Measurements from ENCODE around the gene TCAIM. TPM values are rescaled to one million over a fixed set of nuclear protein-coding genes. Genes with fewer than 3 reads are reported as not detected.
"Not testable (repeated sequence)": the region's sequence is repeated elsewhere in the genome, so short reads cannot be mapped to it uniquely, and the experiment has no call there.

The TCAIM gene
- total RNA-seq, 4 donors from 2014 or later = 15.6 to 25.0 (median 22.6) TPM

DNA sequence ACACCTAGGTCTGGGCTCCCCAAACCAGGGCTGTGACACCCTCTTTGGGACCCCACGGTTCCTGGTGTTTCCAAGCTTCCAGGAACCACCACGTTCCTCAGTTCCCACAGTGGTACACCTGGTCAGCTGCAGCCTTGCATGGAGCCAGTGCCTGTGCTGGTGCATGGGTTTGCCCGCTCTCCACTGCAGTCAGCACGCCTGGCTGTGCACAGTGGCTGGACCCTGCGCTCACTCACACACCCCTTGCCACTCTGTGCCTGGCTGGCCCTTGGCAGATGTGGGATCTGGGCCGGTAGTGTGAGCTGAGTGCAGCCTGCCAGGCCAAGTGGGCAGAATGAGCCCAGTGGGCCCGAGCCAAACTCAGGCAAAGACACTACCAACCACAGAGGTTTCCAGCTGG lies 48.8 kb downstream of the TCAIM start:
- Histone ChIP-seq H3K9me3 (peaks cover 0 to 9% (median 7%) of the 10 kb centered on the region in 3 donors), H3K4me1 (no peaks in the 10 kb centered on the region), H3K27me3 (no peaks in the 10 kb centered on the region), H3K36me3 (peaks cover 0 to 10% (median 0%) of the 10 kb centered on the region in 3 donors), H3K27ac (no peak overlapping the region), H3K4me3 (no peak overlapping the region)
- no peak for DNase-seq
- TF ChIP-seq POLR2A (IDR thresholded peaks at IDR 0.05) = no peak
- TF ChIP-seq, protein P1, sequence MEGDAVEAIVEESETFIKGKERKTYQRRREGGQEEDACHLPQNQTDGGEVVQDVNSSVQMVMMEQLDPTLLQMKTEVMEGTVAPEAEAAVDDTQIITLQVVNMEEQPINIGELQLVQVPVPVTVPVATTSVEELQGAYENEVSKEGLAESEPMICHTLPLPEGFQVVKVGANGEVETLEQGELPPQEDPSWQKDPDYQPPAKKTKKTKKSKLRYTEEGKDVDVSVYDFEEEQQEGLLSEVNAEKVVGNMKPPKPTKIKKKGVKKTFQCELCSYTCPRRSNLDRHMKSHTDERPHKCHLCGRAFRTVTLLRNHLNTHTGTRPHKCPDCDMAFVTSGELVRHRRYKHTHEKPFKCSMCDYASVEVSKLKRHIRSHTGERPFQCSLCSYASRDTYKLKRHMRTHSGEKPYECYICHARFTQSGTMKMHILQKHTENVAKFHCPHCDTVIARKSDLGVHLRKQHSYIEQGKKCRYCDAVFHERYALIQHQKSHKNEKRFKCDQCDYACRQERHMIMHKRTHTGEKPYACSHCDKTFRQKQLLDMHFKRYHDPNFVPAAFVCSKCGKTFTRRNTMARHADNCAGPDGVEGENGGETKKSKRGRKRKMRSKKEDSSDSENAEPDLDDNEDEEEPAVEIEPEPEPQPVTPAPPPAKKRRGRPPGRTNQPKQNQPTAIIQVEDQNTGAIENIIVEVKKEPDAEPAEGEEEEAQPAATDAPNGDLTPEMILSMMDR (IDR thresholded peaks at IDR 0.05) = no peak
- 94% methylated on average over 6 of the region's 7 CpGs; no CpG with 5 or more reads in 1 of the 2 donors for whole genome bisulfite sequencing, 2 donors
- intact Hi-C loops (cut with DNase I) = no loop called here

DNA sequence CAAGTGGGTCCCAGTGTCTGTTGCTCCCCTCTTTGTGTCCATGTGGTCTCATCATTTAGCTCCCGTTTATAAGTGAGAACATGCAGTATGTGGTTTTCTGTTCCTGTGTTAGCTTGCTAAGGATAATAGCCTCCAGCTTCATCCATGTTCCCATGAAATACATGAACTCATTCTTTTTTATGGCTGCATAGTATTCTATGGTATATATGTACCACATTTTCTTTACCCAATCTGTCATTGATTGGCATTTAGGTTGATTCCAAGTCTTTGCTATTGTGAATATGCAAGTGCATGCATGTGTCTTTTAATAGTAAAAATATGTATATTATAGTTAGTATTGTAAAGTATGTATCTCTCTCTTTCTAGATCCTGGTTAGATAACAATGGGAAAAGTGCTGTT lies 53.9 kb downstream of the TCAIM start:
- H3K4me3 ChIP-seq = no peak overlapping the region
- peaks cover 0 to under 1% (median 0%) of the 10 kb centered on the region in 3 donors for H3K9me3 ChIP-seq
- intact Hi-C loops (cut with DNase I) = no loop called here
- 87 to 100% methylated on average over 1 of the region's 1 CpG for WGBS, 2 donors
- no peaks in the 10 kb centered on the region for H3K4me1 ChIP-seq
- no peak overlapping the region for H3K27ac ChIP-seq
- H3K36me3 ChIP-seq = peaks cover 0 to 36% (median 0%) of the 10 kb centered on the region in 3 donors
- no peaks in the 10 kb centered on the region for H3K27me3 ChIP-seq
- TF ChIP-seq, protein P1 (IDR thresholded peaks at IDR 0.05) = no peak
- no peak for TF ChIP-seq POLR2A (IDR thresholded peaks at IDR 0.05)
- no peak for DNase-seq

- intact Hi-C loops (cut with DNase I) = no loop called here
- WGBS, 2 donors = 93 to 95% methylated on average over 9 of the region's 9 CpGs
Observed at GRCh38 chr3:44395714-44396113, 57.1 kb downstream of the TCAIM start.

DNA sequence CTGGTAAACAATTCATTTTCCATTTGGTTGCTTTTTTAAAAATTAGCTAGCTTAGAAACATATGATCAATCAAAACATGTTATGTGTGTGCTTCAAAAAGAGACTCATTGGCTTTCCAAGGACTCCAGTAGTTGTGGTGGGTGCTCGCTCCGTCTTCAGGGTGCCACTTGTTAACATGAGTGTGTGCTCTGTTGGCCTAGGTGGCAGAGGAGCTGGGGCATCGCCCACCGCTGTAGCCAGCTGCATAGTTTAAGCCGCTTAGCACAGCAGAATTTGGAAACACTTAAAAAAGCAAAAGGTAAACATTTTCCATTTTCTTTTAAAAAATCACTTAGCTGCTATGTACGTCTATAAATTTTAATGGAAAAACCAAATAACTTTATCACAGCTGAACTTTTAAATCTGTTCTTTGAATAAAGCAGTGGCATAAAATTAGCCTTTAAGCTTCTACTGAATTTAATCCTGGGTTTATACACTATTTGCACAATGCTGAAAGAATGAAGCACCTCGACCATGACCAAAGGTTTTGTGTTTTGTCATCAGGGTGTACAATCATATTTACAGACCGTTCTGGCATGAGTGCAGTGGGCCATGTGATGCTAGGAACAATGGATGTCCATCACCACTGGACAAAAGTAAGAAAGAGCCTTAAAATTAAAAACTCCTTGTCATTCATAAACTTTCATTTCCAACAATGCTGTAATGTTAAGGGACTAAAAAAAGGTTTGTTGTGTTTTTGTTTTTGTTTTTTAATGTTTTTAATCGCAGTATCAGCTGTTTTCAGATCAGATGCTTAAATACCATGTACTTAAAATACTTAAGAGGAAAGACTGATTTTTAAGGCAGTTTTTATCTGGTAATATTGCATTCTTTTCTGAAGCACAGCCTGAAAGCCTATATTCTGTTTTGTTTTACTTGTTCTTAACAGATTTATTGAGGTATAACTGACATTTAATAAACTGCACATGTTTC lies 57.9 kb downstream of the TCAIM start:
- no peaks in the 10 kb centered on the region for H3K9me3 ChIP-seq
- TF ChIP-seq, protein P1 (IDR thresholded peaks at IDR 0.05) = no peak
- no peak for TF ChIP-seq POLR2A (IDR thresholded peaks at IDR 0.05)
- H3K27ac ChIP-seq = no peak overlapping the region
- 84 to 95% methylated on average over 9 of the region's 9 CpGs for WGBS, 2 donors
- intact Hi-C loops (cut with DNase I) = no loop called here
- H3K4me1 ChIP-seq = no peaks in the 10 kb centered on the region
- no peaks in the 10 kb centered on the region for H3K27me3 ChIP-seq
- H3K4me3 ChIP-seq = no peak overlapping the region
- no peak for DNase-seq
- H3K36me3 ChIP-seq = peaks cover 0 to 52% (median 0%) of the 10 kb centered on the region in 3 donors

More at GRCh38 chr3:44395714-44396113, 57.1 kb downstream of the TCAIM start:
- no peaks in the 10 kb centered on the region for H3K27me3 ChIP-seq
- DNase-seq = no peak
- no peak for TF ChIP-seq POLR2A (IDR thresholded peaks at IDR 0.05)
- TF ChIP-seq, protein P1 (IDR thresholded peaks at IDR 0.05) = no peak
- peaks cover 0 to 44% (median 0%) of the 10 kb centered on the region in 3 donors for H3K36me3 ChIP-seq
- H3K27ac ChIP-seq = no peak overlapping the region
- no peaks in the 10 kb centered on the region for H3K9me3 ChIP-seq
- H3K4me1 ChIP-seq = no peaks in the 10 kb centered on the region
- no peak overlapping the region for H3K4me3 ChIP-seq

DNA sequence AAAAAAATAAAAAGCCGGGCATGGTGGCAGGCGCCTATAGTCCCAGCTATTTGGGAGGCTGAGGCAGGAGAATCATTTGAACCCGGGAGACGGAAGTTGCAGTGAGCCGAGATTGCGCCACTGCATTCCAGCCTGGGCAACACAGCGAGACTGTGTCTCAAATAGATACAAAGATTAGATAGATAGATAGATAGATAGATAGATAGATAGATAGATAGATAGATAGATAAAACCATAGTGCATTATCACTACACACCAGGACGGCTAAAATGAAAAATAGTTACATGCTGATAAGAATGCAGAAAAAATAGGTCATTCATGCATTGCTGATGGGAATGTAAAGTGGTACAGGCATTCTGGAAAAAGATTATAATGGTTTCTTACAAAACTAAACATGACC lies 59.7 kb downstream of the TCAIM start:
- H3K36me3 ChIP-seq = peaks cover 0 to 56% (median 0%) of the 10 kb centered on the region in 3 donors
- H3K27me3 ChIP-seq; H3K9me3 ChIP-seq; H3K4me1 ChIP-seq; intact Hi-C loops (cut with DNase I); DNase-seq; H3K27ac ChIP-seq; H3K4me3 ChIP-seq: not testable (repeated sequence)
- WGBS, 2 donors = 93 to 94% methylated on average over 8 of the region's 8 CpGs
